HG03457 (cell line): ENCODE results near the gene BSN.

ENCODE experiments used
- ATAC-seq: cut with Tn5 transposase; IDR thresholded peaks from one replicate; pipeline ENCODE4 v1.9.1; 2021; ENCODE audit warnings: moderate number of reproducible peaks; ENCODE audit not compliant: unreplicated experiment

The BSN gene

GRCh38 chr3:49654176-49654825 is 100.0 kb downstream of the BSN start:
- ATAC-seq: no peak

GRCh38 chr3:49654955-49655556 is 100.8 kb downstream of the BSN start:
- no peak for ATAC-seq

- no peak for ATAC-seq
These were observed 101.5 kb downstream of the BSN start for GRCh38 chr3:49655731-49656285.

- no peak for ATAC-seq
These were observed 102.3 kb downstream of the BSN start for GRCh38 chr3:49656541-49657112.

GRCh38 chr3:49657208-49657915 is 103.1 kb downstream of the BSN start:
- ATAC-seq: no peak

- no peak for ATAC-seq
These were observed 104.4 kb downstream of the BSN start for GRCh38 chr3:49658711-49659110.

DNA sequence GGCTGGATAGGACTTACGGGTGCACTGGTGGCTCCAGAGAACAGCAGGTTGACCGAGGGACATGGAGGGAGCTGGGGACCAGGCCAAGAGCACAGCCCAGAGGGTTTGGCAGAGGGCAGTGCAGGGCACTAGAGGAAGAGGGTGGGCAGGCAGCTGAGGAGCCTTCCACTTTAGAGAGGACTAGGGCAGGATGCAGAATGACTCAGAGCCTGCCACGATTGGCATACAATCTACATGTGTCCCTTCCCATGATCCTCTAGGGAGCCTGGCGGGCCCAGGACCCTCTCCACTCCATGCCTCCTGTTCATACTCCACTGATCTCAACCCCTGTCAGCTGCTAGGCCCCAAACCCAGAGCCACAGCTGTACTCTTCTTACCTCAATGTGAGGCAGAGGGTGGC is 105.5 kb downstream of the BSN start:
- ATAC-seq: no peak

- no peak for ATAC-seq
These were observed 107.0 kb downstream of the BSN start for GRCh38 chr3:49661281-49661680.

GRCh38 chr3:49662021-49662420 is 107.7 kb downstream of the BSN start:
- no peak for ATAC-seq

DNA sequence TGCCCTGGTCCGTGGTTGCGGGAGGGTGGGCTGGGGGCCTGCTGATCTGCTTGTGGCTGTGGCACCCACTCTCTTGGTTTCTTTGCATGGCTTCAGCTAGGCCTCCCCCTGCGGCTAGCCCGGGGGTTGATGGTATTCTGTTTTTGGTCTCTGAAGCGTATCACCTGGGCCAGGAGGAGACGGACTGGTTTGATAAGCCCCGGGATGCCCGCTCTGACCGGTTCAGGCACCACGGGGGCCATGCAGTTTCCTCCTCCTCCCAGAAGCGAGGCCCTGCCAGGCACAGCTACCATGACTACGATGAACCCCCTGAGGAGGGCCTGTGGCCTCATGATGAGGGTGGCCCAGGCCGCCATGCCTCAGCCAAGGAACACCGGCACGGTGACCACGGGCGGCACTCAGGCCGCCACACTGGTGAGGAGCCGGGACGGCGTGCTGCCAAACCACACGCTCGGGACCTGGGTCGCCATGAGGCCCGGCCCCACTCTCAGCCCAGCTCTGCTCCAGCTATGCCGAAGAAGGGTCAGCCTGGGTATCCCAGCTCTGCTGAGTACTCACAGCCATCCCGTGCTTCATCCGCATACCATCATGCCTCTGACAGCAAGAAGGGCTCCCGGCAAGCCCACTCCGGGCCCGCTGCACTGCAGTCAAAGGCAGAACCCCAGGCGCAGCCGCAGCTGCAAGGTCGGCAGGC is 108.6 kb downstream of the BSN start:
- ATAC-seq: no peak

- no peak for ATAC-seq
These were observed 109.6 kb downstream of the BSN start for GRCh38 chr3:49663831-49664230.

DNA sequence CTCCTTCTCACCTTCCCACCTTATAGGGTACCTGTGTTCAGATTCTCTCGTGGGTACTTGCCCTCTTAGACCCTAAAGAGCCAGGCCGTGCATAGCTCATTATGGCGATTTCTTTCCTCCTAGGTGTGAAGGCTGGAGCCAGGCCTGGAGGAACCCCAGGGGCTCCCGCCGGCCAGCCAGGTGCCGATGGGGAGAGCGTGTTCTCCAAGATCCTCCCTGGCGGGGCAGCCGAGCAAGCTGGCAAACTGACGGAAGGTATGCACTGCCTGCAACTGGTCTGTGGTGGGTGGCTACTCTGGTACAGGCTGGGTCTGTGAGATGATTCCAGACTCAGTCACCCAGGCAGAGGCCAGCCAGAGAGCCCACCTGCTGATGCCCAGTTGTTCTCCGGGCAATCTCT is 110.0 kb downstream of the BSN start:
- ATAC-seq: no peak

DNA sequence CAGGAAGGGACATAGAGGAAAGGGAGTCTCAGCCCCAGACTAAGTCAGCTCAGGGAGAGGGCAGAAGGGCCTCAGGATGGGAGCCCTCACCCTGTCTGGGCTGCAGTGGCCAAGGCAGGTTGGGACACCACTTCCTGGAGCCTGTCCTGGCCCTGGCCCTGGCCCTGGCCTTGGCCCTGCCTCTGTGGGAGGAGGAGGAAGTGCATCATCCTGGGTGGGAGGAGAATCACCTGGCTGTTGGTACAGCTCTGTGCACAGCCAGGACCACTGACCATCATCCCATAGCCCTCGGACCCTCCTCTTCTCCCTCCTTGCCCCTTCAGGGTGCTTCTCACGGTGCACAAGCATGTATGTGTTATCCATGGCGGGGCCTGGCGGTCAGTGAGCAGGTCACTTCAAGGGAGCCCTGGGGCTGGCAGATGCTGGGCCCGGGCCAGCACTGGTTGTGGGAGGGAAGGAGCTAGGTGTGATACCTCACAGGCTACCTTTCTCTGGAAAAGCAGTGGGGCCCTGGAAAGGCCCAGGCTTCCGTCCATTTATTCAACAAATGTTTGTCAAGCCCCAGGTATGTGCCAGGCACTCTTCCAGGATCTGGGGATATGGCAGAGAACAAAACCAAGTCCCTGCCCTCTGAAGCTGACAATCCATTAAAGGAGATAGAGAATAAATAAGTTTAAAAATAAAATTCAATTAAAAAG is 111.7 kb downstream of the BSN start:
- ATAC-seq: no peak

DNA sequence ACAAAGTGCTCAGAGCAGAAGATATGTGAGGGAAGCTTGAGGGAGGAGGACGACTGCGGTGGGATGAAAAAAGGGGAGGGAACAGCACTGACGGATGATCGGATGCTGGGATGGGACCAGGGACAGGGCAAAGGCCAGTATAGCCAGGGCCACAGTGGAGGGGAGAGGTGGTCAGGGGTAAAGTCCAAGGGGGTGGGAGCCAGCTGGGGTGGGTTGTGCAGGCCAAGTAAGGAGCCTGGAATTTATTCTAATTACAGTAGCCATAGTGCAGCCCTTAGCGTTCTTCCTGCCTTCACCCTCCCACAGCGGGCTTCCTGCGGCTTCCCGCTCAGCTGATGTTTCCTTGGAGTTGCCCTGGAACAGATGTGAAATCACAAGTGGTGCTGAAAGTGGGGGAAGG is 112.3 kb downstream of the BSN start:
- ATAC-seq: no peak

DNA sequence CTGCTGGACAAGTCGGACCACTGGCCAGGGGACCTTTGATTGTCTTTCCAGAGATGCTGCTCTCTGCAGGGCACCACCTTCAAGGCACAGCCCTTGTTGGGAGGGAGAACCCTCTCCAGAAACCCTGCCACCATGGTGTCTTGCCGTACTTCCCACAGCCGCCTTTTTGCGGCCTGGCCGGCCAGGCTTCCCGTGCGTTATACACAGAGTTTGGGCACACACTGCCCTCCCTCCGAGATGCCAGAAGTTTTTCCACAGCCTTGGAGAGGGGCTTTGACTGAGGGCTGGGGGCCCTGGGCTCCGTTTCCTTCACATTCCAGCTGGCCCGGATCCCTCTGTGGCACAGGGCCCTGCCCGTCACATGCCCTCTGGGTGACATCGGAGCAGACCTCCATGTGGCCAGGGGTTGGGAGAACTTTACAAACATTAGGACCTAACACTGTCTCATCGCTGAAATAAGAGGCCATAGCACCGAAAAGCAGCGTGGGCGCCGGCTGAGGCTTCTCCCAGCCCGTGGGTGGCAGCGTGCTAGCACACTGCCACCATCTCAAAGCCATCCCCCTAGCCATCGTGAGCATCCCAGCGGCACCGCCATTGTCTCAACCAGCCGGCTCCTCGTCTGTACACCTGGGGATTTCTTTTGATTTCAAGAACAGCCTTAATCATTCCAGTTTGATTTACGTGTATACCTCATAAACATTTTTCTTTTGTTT is 113.6 kb downstream of the BSN start:
- ATAC-seq: no peak

DNA sequence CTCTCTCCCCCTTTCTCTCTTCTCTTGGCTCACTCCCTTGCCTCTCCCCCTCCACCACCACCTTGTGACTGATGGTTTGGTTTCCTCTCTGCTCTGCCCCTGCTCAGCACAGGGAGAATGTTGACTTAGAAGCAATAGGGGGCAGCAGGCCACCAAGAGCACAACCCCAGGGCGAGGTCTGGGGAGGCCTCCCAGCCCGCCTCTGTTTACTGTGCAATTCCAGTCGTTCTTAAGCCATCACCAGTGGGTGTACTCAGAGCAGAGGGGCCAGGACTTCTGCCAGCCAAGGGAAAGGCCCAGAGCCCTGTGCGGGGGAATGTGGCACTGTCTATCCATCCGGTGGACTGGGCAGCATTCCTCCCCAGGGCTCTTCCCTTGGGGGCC is 114.1 kb downstream of the BSN start:
- no peak for ATAC-seq

DNA sequence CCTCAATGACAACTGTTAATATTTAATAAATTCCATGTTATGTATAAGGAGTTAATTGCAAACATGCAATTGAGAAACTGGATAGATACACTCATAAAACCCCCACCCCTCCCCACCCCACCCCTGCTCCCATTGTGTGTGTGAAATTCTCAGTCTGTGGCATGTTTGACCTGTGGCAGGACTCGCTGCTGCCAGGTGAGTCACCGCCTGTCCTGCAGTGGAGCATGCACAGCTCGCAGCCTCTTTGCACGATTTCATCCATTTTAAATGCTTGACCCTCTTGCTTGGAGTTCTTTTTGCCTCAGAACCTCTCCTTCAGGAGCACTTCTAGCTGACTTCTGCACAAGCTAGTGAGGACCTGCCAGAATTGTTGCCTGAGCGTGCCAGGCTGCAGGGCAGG is 114.6 kb downstream of the BSN start:
- no peak for ATAC-seq

DNA sequence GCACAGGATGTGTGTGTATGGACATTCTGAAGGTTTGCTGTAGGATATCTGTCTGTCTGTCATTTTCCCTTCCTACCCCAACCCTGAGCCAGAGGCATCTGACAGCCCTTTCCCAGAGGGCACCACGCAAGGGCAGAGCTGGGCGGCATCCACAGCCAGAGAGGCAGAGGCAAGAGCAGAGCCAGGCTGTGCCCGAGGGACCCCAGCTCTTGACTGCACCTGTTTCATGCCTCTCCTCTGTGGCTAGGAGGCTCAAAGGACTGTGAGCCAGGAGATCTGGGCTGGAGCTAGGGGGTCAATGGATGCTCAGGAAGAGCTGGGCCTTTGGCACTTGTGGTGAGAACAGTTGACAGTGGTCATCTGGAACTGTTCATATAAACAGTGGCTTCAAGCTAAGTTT is 115.1 kb downstream of the BSN start:
- ATAC-seq: no peak

GRCh38 chr3:49670940-49671290 is 116.6 kb downstream of the BSN start:
- ATAC-seq: no peak
